ENCODE measurements around the gene CD2AP. TPM values are rescaled to one million over a fixed set of nuclear protein-coding genes. Genes with fewer than 3 reads are reported as not detected.

The CD2AP gene
- total RNA-seq, 1 experiment from 2014 or later, result 43.8 TPM

DNA sequence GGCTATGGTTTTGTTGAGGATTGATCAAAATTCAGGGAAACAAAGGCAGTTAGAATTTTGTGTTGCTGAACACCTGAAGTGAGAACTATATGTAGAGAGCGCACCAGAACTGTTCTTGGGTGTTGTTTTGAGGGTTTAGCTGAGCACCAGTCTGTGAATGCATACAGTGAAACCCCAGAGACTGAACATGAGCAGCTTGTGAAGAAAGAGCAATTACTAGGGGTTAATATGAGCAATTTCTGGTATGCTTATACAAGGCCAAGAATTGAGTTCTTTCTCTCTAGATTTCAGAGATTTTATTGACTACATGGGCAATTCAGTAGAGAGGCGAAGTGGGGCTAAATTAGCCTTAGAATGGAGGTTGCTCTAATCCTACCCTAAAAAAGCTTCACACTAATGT is 93.9 kb downstream of the CD2AP start:
- ChIA-PET CTCF (no interaction called here), RAD21 (ENCODE audit: low non-redundant PET in 1 of 2, low total read pairs in 2 of 2, uncharacterized antibody in 2 of 2, unreplicated experiment in 2 of 2) (no interaction called here), POLR2A (no interaction called here)
- H2AFZ ChIP-seq (ENCODE audit: low read depth, low read length, poor library complexity, severe bottlenecking), result no peak overlapping the region
- intact Hi-C loops (cut with micrococcal nuclease), result no loop called here
- no peaks in the 10 kb centered on the region for H3K27me3 ChIP-seq (ENCODE audit: insufficient read depth, low read length)
- no peak overlapping the region for H3K4me3 ChIP-seq (replicated peaks in 1 of 2; ENCODE audit: low read depth in 1 of 2, low read length in 2 of 2)
- H3K27ac ChIP-seq (ENCODE audit: low read depth, low read length), result no peak overlapping the region
- H3K4me1 ChIP-seq (ENCODE audit: control insufficient read depth in 1 of 2, insufficient read depth in 2 of 2, low read length in 2 of 2), result no peaks in the 10 kb centered on the region
- 0 out of 2 replicates have a peak, but pooled peaks cover 3% of the 10 kb centered on the region for H4K20me1 ChIP-seq (ENCODE audit: insufficient read depth)
- no peaks in the 10 kb centered on the region; a peak in 1 of 4 replicates for H3K36me3 ChIP-seq (ENCODE audit: control insufficient read depth in 1 of 2, insufficient read depth in 2 of 2, low read length in 2 of 2)
- H3K4me2 ChIP-seq (ENCODE audit: low read length), result no peak overlapping the region
- ATAC-seq, result no peak
- no peak overlapping the region for H3K9ac ChIP-seq (ENCODE audit: low read length)
- no peak for DNase-seq (ENCODE audit: low read depth, low spot score)
- BruUV-seq (replicated peaks), result no TSS peak
- H3K9me3 ChIP-seq (ENCODE audit: control insufficient read depth in 1 of 2, insufficient read depth in 1 of 2, low read depth in 1 of 2, low read length in 2 of 2), result no peaks in the 10 kb centered on the region
- TF ChIP-seq FOSL1 (IDR thresholded peaks at IDR 0.05; ENCODE audit: low read depth) (no peak), SP1 (IDR thresholded peaks at IDR 0.05; ENCODE audit: low read depth) (no peak), TCF7L2 (IDR thresholded peaks at IDR 0.05; ENCODE audit: borderline replicate concordance, extremely low read depth, insufficient read depth, insufficient read length) (no peak), EZH2 (IDR thresholded peaks at IDR 0.05) (no peak), SRF (IDR thresholded peaks at IDR 0.05; ENCODE audit: low read depth) (no peak), ZNF274 (IDR thresholded peaks at IDR 0.05; ENCODE audit: low read depth, low read length) (no peak), CBX3 (IDR thresholded peaks at IDR 0.05; ENCODE audit: low read depth) (no peak), ZFX (IDR thresholded peaks at IDR 0.05) (no peak), EGR1 (IDR thresholded peaks at IDR 0.05; ENCODE audit: low read depth) (no peak), RAD21 (IDR thresholded peaks at IDR 0.05; ENCODE audit: low read depth) (no peak), YY1 (IDR thresholded peaks at IDR 0.05; ENCODE audit: extremely low read depth, insufficient replicate concordance, low read depth, low read length) (no peak), JUND (IDR thresholded peaks at IDR 0.05) (no peak), ELF1 (IDR thresholded peaks at IDR 0.05; ENCODE audit: borderline replicate concordance, low read depth) (no peak)
- TF ChIP-seq, protein P1, sequence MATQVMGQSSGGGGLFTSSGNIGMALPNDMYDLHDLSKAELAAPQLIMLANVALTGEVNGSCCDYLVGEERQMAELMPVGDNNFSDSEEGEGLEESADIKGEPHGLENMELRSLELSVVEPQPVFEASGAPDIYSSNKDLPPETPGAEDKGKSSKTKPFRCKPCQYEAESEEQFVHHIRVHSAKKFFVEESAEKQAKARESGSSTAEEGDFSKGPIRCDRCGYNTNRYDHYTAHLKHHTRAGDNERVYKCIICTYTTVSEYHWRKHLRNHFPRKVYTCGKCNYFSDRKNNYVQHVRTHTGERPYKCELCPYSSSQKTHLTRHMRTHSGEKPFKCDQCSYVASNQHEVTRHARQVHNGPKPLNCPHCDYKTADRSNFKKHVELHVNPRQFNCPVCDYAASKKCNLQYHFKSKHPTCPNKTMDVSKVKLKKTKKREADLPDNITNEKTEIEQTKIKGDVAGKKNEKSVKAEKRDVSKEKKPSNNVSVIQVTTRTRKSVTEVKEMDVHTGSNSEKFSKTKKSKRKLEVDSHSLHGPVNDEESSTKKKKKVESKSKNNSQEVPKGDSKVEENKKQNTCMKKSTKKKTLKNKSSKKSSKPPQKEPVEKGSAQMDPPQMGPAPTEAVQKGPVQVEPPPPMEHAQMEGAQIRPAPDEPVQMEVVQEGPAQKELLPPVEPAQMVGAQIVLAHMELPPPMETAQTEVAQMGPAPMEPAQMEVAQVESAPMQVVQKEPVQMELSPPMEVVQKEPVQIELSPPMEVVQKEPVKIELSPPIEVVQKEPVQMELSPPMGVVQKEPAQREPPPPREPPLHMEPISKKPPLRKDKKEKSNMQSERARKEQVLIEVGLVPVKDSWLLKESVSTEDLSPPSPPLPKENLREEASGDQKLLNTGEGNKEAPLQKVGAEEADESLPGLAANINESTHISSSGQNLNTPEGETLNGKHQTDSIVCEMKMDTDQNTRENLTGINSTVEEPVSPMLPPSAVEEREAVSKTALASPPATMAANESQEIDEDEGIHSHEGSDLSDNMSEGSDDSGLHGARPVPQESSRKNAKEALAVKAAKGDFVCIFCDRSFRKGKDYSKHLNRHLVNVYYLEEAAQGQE (IDR thresholded peaks at IDR 0.05; ENCODE audit: low read depth), result no peak
- TF ChIP-seq, protein P2, sequence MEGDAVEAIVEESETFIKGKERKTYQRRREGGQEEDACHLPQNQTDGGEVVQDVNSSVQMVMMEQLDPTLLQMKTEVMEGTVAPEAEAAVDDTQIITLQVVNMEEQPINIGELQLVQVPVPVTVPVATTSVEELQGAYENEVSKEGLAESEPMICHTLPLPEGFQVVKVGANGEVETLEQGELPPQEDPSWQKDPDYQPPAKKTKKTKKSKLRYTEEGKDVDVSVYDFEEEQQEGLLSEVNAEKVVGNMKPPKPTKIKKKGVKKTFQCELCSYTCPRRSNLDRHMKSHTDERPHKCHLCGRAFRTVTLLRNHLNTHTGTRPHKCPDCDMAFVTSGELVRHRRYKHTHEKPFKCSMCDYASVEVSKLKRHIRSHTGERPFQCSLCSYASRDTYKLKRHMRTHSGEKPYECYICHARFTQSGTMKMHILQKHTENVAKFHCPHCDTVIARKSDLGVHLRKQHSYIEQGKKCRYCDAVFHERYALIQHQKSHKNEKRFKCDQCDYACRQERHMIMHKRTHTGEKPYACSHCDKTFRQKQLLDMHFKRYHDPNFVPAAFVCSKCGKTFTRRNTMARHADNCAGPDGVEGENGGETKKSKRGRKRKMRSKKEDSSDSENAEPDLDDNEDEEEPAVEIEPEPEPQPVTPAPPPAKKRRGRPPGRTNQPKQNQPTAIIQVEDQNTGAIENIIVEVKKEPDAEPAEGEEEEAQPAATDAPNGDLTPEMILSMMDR (IDR thresholded peaks at IDR 0.05 in 2 of 3, conservative IDR thresholded peaks at IDR 0.05 in 1 of 3; ENCODE audit: borderline replicate concordance in 1 of 3, insufficient read depth in 1 of 3, low read depth in 2 of 3, low read length in 2 of 3), result no peak
- TF ChIP-seq, protein P3, sequence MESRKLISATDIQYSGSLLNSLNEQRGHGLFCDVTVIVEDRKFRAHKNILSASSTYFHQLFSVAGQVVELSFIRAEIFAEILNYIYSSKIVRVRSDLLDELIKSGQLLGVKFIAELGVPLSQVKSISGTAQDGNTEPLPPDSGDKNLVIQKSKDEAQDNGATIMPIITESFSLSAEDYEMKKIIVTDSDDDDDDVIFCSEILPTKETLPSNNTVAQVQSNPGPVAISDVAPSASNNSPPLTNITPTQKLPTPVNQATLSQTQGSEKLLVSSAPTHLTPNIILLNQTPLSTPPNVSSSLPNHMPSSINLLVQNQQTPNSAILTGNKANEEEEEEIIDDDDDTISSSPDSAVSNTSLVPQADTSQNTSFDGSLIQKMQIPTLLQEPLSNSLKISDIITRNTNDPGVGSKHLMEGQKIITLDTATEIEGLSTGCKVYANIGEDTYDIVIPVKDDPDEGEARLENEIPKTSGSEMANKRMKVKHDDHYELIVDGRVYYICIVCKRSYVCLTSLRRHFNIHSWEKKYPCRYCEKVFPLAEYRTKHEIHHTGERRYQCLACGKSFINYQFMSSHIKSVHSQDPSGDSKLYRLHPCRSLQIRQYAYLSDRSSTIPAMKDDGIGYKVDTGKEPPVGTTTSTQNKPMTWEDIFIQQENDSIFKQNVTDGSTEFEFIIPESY (IDR thresholded peaks at IDR 0.05; ENCODE audit: extremely low read depth, insufficient replicate concordance, low read length), result no peak
- TF ChIP-seq, protein P4, sequence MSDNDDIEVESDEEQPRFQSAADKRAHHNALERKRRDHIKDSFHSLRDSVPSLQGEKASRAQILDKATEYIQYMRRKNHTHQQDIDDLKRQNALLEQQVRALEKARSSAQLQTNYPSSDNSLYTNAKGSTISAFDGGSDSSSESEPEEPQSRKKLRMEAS (IDR thresholded peaks at IDR 0.05), result no peak
- TF ChIP-seq, protein P5, sequence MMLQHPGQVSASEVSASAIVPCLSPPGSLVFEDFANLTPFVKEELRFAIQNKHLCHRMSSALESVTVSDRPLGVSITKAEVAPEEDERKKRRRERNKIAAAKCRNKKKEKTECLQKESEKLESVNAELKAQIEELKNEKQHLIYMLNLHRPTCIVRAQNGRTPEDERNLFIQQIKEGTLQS (IDR thresholded peaks at IDR 0.05), result no peak
- peaks cover 57% of the 10 kb centered on the region for H3K79me2 ChIP-seq (ENCODE audit: insufficient read depth, low read length)
- H3K9me2 ChIP-seq (ENCODE audit: insufficient read depth), result no peaks in the 10 kb centered on the region
